ENCODE measurements around the gene EMC8.

Gene EMC8

GRCh38 chr16:85759631-85760419, 39.5 kb downstream of the EMC8 start (continued):
- TF ChIP-seq KLF16 (tag by site-specific recombination; IDR thresholded peaks at IDR 0.05) (no peak), ZNF48 (tag by site-specific recombination; IDR thresholded peaks at IDR 0.05) (no peak), ZNF664 (tag by site-specific recombination; IDR thresholded peaks at IDR 0.05) (no peak), ZNF341 (tag by site-specific recombination; IDR thresholded peaks at IDR 0.05; ENCODE audit: low read depth) (no peak), PRDM4 (tag by site-specific recombination; IDR thresholded peaks at IDR 0.05) (no peak)

- POLR2A ChIA-PET, result no interaction called here
- H3K4me3 ChIP-seq (ENCODE audit: low read depth, low read length), result no peak overlapping the region
- H3K36me3 ChIP-seq (ENCODE audit: control insufficient read depth in 2 of 2, insufficient read depth in 1 of 2, low read length in 2 of 2), result no peaks in the 10 kb centered on the region
- no peak for TF ChIP-seq ZNF138 (tag by site-specific recombination; IDR thresholded peaks at IDR 0.05; ENCODE audit: borderline replicate concordance)
- no peak for TF ChIP-seq ZBTB20 (tag by site-specific recombination; IDR thresholded peaks at IDR 0.05)
- CTCF ChIA-PET, result interaction anchor here (0.7 to 1.2 kb wide), 4 partner anchors 13 to 40 kb away, joined by 3 to 6 read pairs (median 5); no protein-coding TSS in a partner anchor
- H3K4me1 ChIP-seq (ENCODE audit: control insufficient read depth, insufficient read depth, low read length), result no peaks in the 10 kb centered on the region
- no peaks in the 10 kb centered on the region for H3K9me3 ChIP-seq (ENCODE audit: control insufficient read depth, insufficient read depth, low read depth, low read length)
- no peak overlapping the region for H3K27ac ChIP-seq (ENCODE audit: extremely low read depth, low read depth, low read length)
Measured at GRCh38 chr16:85759136-85759535, 40.2 kb downstream of the EMC8 start.

GRCh38 chr16:85757341-85757822, 42.0 kb downstream of the EMC8 start:
- Histone ChIP-seq H3K4me1 (ENCODE audit: control insufficient read depth, insufficient read depth, low read length) (no peaks in the 10 kb centered on the region), H3K9me3 (ENCODE audit: control insufficient read depth, insufficient read depth, low read depth, low read length) (no peaks in the 10 kb centered on the region), H3K36me3 (ENCODE audit: control insufficient read depth in 2 of 2, insufficient read depth in 1 of 2, low read length in 2 of 2) (no peaks in the 10 kb centered on the region), H3K27ac (ENCODE audit: extremely low read depth, low read depth, low read length) (no peak overlapping the region), H3K4me3 (ENCODE audit: low read depth, low read length) (no peak overlapping the region)
- TF ChIP-seq ZBTB20 (tag by site-specific recombination; IDR thresholded peaks at IDR 0.05), result no peak
- TF ChIP-seq ZNF266 (tag by site-specific recombination; IDR thresholded peaks at IDR 0.05; ENCODE audit: low read depth), result no peak
- no peak for TF ChIP-seq ZNF623 (tag by site-specific recombination; IDR thresholded peaks at IDR 0.05)
- TF ChIP-seq ZNF660 (tag by site-specific recombination; IDR thresholded peaks at IDR 0.05), result peak; percentile 65; the same call in 1 of the 2 replicates
- TF ChIP-seq ZSCAN5A (tag by site-specific recombination; IDR thresholded peaks at IDR 0.05), result no peak
- TF ChIP-seq ZNF19 (tag by site-specific recombination; IDR thresholded peaks at IDR 0.05; ENCODE audit: low read depth), result no peak
- no peak for TF ChIP-seq GLI2 (tag by site-specific recombination; IDR thresholded peaks at IDR 0.05; ENCODE audit: borderline replicate concordance, low read depth)
- ChIA-PET CTCF (no interaction called here), POLR2A (no interaction called here)

- no peaks in the 10 kb centered on the region; the same call in 1 of the 2 replicates for H3K4me1 ChIP-seq (ENCODE audit: control insufficient read depth, insufficient read depth, low read length)
- H3K4me3 ChIP-seq (ENCODE audit: low read depth, low read length), result no peak overlapping the region
- no peaks in the 10 kb centered on the region for H3K9me3 ChIP-seq (ENCODE audit: control insufficient read depth, insufficient read depth, low read depth, low read length)
- H3K36me3 ChIP-seq (ENCODE audit: control insufficient read depth in 2 of 2, insufficient read depth in 1 of 2, low read length in 2 of 2), result no peaks in the 10 kb centered on the region
- POLR2A ChIA-PET, result no interaction called here
- no peak overlapping the region for H3K27ac ChIP-seq (ENCODE audit: extremely low read depth, low read depth, low read length)
- CTCF ChIA-PET, result interaction anchor here (0.5 to 0.7 kb wide), 4 partner anchors 65 to 1714 kb away, joined by 3 to 6 read pairs (median 4); no protein-coding TSS in a partner anchor
- TF ChIP-seq SP2 (tag by site-specific recombination; IDR thresholded peaks at IDR 0.05) (no peak), ZNF324 (tag by site-specific recombination; IDR thresholded peaks at IDR 0.05) (no peak), TCF7L2 (IDR thresholded peaks at IDR 0.05; ENCODE audit: borderline replicate concordance, low read depth, low read length) (no peak), KLF8 (tag by site-specific recombination; IDR thresholded peaks at IDR 0.05) (no peak), GLIS1 (tag by site-specific recombination; IDR thresholded peaks at IDR 0.05) (0 out of 2 replicates have a peak, but pooled peaks have one; percentile 7), ZNF837 (tag by site-specific recombination; IDR thresholded peaks at IDR 0.05) (no peak), ZNF24 (tag by site-specific recombination; IDR thresholded peaks at IDR 0.05) (no peak), ZSCAN18 (tag by site-specific recombination; IDR thresholded peaks at IDR 0.05) (no peak), ZNF645 (tag by site-specific recombination; IDR thresholded peaks at IDR 0.05) (no peak)
Measured at GRCh38 chr16:85755929-85756768, 43.2 kb downstream of the EMC8 start.

All from HEK293 (cell line).